DOHH2 (cell line): ENCODE measurements around the gene ELF5.

ENCODE experiments used
- H3F3A ChIP-seq: fragments of 200-600 bp; sonication (generic), shearing (Covaris generic); 2 replicates; pipeline ENCODE4 v1.6.0; 2016; ENCODE audit warnings: antibody characterized with exemption, mild to moderate bottlenecking; ENCODE audit not compliant: control insufficient read depth, insufficient read depth
- H3K27ac ChIP-seq: fragments of 200-600 bp; sonication (generic); 2 replicates; pipeline ENCODE4 v1.5.1; 2014; ENCODE audit warnings: low read depth, mild to moderate bottlenecking, low read length, moderate library complexity
- H3K27me3 ChIP-seq: fragments of 200-600 bp; sonication (generic); 2 replicates; pipeline ENCODE4 v1.6.1; 2014; ENCODE audit warnings: mild to moderate bottlenecking, low read length, mixed read lengths; ENCODE audit not compliant: control insufficient read depth
- H3K36me3 ChIP-seq: fragments of 200-600 bp; sonication (generic); 2 replicates; pipeline ENCODE4 v1.6.1; 2014; ENCODE audit warnings: mild to moderate bottlenecking, low read length, moderate library complexity, mixed read lengths; ENCODE audit not compliant: control insufficient read depth
- H3K4me1 ChIP-seq: fragments of 200-600 bp; sonication (generic); 2 replicates; pipeline ENCODE4 v1.6.1; 2014; ENCODE audit warnings: mild to moderate bottlenecking, low read length, mixed read lengths; ENCODE audit not compliant: control insufficient read depth
- H3K4me2 ChIP-seq: fragments of 200-600 bp; sonication (generic); 2 replicates; pipeline ENCODE4 v1.6.0; 2014; ENCODE audit warnings: mild to moderate bottlenecking, low read length, moderate library complexity
- H3K4me3 ChIP-seq: fragments of 200-600 bp; sonication (generic); 2 replicates; pipeline ENCODE4 v1.5.1; 2014; ENCODE audit warnings: mild to moderate bottlenecking, low read length, mixed read lengths
- H3K79me2 ChIP-seq: fragments of 200-600 bp; sonication (generic); 2 replicates; pipeline ENCODE4 v1.6.1; 2014; ENCODE audit warnings: mild to moderate bottlenecking, low read length, mixed read lengths; ENCODE audit not compliant: control insufficient read depth
- H3K9me2 ChIP-seq: fragments of 200-600 bp; sonication (generic); replicated peaks from 2 replicates; pipeline ENCODE4 v1.6.1; 2014; ENCODE audit warnings: mild to moderate bottlenecking, low read length, mixed read lengths; ENCODE audit not compliant: control insufficient read depth
- H3K9me3 ChIP-seq: fragments of 200-600 bp; sonication (generic); 2 replicates; pipeline ENCODE4 v1.6.1; 2014; ENCODE audit warnings: antibody characterized with exemption, low read length, mixed read lengths; ENCODE audit not compliant: control insufficient read depth, insufficient read depth
- H4K20me1 ChIP-seq: fragments of 200-600 bp; sonication (generic); 2 replicates; pipeline ENCODE4 v1.6.0; 2014; ENCODE audit warnings: low read depth, mild to moderate bottlenecking, antibody characterized with exemption, low read length, moderate library complexity; ENCODE audit not compliant: control insufficient read depth, insufficient read depth
- EZH2phosphoT487 ChIP-seq: fragments of 200-600 bp; sonication (generic); IDR thresholded peaks from 2 replicates; pipeline ENCODE4 v1.6.1; 2017; ENCODE audit warnings: borderline replicate concordance, mild to moderate bottlenecking, antibody characterized with exemption, low read length, moderate library complexity, mixed read lengths
- TF ChIP-seq, protein P1 (sequence below): fragments of 200-600 bp; sonication (generic); IDR thresholded peaks from one replicate; pipeline ENCODE4 v1.5.1; 2014; ENCODE audit warnings: antibody characterized with exemption, mild to moderate bottlenecking, low read depth, low read length; ENCODE audit not compliant: poor library complexity, severe bottlenecking

The ELF5 gene

DNA sequence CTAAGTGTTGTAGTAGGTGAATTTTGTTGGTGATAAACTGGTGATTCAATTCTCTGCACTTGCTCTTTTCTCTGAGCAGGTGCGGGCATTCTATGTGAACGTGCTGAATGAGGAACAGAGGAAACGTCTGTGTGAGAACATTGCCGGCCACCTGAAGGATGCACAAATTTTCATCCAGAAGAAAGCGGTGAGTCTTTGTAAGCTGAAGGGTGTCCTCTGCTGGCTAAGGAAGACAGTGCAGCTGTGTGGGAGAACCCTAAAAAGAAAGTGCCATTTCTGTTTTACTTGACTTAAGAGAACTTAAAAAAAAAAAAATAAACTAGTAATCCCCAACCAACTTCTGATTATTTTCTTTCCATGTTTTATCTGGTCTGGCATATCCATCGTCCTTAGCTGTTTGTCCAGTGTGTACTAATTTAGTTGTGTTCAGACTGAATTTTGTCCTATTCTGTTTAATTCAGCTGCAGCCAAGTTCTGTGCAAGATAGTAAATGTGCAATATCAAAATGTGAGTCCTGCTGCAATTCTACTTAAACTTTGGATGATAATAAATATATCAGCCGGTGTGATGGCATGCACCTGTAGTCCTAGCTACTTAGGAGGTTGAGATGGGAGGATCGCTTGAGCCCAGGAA, 45.3 kb downstream of the ELF5 start:
- Histone ChIP-seq H3K79me2 (no peaks in the 10 kb centered on the region), H3K9me2 (no peaks in the 10 kb centered on the region), H3K27me3 (no peaks in the 10 kb centered on the region), H4K20me1 (no peaks in the 10 kb centered on the region), H3F3A (no peaks in the 10 kb centered on the region), H3K27ac (no peak overlapping the region), H3K36me3 (0 out of 2 replicates have a peak, but pooled peaks cover 3% of the 10 kb centered on the region), H3K9me3 (0 out of 2 replicates have a peak, but pooled peaks cover 4% of the 10 kb centered on the region), H3K4me1 (no peaks in the 10 kb centered on the region), H3K4me2 (no peak overlapping the region), H3K4me3 (no peak overlapping the region)
- TF ChIP-seq, protein P1, sequence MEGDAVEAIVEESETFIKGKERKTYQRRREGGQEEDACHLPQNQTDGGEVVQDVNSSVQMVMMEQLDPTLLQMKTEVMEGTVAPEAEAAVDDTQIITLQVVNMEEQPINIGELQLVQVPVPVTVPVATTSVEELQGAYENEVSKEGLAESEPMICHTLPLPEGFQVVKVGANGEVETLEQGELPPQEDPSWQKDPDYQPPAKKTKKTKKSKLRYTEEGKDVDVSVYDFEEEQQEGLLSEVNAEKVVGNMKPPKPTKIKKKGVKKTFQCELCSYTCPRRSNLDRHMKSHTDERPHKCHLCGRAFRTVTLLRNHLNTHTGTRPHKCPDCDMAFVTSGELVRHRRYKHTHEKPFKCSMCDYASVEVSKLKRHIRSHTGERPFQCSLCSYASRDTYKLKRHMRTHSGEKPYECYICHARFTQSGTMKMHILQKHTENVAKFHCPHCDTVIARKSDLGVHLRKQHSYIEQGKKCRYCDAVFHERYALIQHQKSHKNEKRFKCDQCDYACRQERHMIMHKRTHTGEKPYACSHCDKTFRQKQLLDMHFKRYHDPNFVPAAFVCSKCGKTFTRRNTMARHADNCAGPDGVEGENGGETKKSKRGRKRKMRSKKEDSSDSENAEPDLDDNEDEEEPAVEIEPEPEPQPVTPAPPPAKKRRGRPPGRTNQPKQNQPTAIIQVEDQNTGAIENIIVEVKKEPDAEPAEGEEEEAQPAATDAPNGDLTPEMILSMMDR, result peak; percentile 77
- TF ChIP-seq EZH2phosphoT487, result no peak

DNA sequence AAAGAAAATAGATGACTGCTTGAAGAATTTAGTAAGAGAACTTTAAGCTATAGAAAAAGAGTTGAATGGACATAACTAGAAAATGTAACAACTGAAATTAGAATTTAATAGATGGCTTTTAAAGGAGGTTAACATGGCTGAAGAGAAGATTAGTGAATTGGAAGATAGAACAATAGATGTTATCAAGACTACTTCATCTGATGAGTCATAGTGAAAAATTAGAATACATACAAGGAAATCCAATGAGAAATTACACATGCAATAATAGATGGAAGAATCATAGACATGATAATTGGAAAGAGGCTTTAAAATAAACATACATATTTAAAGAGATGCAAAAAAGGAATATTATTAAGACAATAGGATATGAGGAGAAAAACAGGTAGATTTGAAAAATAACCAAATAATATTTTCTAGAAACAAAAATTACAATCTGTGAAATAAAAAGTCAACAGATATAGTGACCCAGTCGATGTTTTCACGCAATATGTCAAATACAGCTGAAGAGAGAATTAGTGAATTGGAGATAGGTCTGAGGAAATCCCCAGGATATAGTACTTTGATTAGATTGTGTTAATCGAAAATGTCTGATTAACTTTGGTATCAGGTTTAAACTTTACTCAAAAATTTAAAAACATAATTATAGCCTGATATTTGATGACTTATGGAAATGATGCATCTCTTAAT, 46.6 kb downstream of the ELF5 start:
- H3K27ac ChIP-seq, result no peak overlapping the region
- no peaks in the 10 kb centered on the region for H3K27me3 ChIP-seq
- H3K36me3 ChIP-seq, result 0 out of 2 replicates have a peak, but pooled peaks cover 3% of the 10 kb centered on the region
- no peak overlapping the region for H3K4me2 ChIP-seq
- TF ChIP-seq EZH2phosphoT487, result no peak
- TF ChIP-seq, protein P1, result no peak
- H3K4me3 ChIP-seq, result no peak overlapping the region
- no peaks in the 10 kb centered on the region for H3K79me2 ChIP-seq
- no peaks in the 10 kb centered on the region for H3K4me1 ChIP-seq
- no peaks in the 10 kb centered on the region for H3K9me2 ChIP-seq
- H3F3A ChIP-seq, result no peaks in the 10 kb centered on the region
- no peaks in the 10 kb centered on the region for H4K20me1 ChIP-seq
- 0 out of 2 replicates have a peak, but pooled peaks cover 4% of the 10 kb centered on the region for H3K9me3 ChIP-seq

DNA sequence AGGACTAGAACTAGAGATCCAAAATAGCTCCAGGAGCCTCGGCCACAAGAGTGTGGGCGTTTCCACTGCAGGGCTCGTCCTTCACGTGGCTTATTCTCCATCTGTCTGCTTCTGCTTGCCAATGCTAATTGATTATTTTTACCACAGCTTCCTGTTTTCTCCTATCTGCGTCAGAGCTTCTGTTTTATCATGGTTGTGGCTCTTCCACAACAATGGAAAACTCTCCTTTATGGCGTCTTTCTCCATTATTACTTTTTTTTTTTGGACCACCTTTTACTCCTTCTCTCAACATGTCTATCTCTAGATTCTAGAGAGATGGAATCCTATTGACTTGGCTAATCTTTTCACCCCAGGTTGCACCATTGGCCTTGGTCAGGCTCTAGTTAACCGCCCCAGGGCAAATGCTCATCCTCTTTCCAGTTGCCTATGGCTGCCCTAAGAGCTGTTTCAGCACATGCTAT, 49.0 kb downstream of the ELF5 start:
- H3K27me3 ChIP-seq, result no peaks in the 10 kb centered on the region
- H3K9me3 ChIP-seq, result 0 out of 2 replicates have a peak, but pooled peaks cover 4% of the 10 kb centered on the region
- no peaks in the 10 kb centered on the region for H3K4me1 ChIP-seq
- no peaks in the 10 kb centered on the region for H4K20me1 ChIP-seq
- no peaks in the 10 kb centered on the region for H3F3A ChIP-seq
- no peak overlapping the region for H3K4me3 ChIP-seq
- H3K9me2 ChIP-seq, result no peaks in the 10 kb centered on the region
- no peaks in the 10 kb centered on the region for H3K79me2 ChIP-seq
- no peak overlapping the region for H3K4me2 ChIP-seq
- H3K27ac ChIP-seq, result no peak overlapping the region
- 0 out of 2 replicates have a peak, but pooled peaks cover 3% of the 10 kb centered on the region for H3K36me3 ChIP-seq
- TF ChIP-seq, protein P1, result no peak
- TF ChIP-seq EZH2phosphoT487, result no peak
